ENCODE data around the gene MRPL21.

DNA sequence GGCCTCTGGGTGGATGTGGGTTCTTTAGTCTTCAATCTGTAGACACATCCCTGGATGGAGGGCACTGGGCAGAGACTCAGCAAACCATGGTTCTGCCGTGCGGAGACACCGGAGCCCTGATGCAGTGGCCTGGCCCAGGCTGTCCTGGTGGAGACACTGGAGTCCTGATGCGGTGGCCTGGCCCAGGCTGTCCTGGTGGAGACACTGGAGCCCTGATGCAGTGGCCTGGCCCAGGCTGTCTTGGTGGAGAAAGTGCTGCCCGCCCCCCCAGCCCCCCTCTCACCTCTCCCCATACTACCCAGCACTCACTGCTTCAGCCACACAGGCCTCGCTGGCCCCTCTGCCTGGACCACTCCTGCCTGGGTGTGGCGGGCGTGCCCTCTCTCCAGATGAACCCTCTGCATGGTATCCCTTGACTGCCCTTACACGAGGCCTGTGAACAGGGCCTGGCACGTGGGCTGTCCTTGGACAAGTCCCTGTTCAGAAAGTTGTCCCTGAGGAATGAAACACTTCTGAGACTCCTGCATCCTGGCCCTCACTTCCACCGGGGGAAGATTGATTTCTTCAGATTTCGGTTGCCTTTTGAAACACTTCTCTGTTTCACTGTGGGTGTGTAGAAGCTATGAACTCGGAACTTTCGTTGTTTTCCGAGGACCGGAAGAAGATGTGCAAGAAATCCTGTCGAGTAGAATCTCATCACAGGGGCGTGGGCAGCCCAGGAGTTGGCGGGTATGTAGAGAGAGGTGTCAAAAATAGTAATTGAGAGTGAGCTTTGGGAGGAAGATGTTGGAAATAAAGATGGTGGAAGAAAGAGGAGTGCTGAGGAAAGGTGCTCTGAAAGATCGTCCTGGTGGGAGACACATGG is 26.3 kb upstream of the MRPL21 start:
- TF ChIP-seq, protein P1, sequence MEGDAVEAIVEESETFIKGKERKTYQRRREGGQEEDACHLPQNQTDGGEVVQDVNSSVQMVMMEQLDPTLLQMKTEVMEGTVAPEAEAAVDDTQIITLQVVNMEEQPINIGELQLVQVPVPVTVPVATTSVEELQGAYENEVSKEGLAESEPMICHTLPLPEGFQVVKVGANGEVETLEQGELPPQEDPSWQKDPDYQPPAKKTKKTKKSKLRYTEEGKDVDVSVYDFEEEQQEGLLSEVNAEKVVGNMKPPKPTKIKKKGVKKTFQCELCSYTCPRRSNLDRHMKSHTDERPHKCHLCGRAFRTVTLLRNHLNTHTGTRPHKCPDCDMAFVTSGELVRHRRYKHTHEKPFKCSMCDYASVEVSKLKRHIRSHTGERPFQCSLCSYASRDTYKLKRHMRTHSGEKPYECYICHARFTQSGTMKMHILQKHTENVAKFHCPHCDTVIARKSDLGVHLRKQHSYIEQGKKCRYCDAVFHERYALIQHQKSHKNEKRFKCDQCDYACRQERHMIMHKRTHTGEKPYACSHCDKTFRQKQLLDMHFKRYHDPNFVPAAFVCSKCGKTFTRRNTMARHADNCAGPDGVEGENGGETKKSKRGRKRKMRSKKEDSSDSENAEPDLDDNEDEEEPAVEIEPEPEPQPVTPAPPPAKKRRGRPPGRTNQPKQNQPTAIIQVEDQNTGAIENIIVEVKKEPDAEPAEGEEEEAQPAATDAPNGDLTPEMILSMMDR (IDR thresholded peaks at IDR 0.05), result no peak
- no peak for TF ChIP-seq POLR2A (IDR thresholded peaks at IDR 0.05)

Measured in Peyer's patch (tissue), 4 donors.